Measurements from ENCODE around the gene ITIH2.

GRCh38 chr10:7657552-7657951, 45.6 kb upstream of the ITIH2 start:
- TF ChIP-seq EZH2 (IDR thresholded peaks at IDR 0.05) (no peak), POLR2AphosphoS5 (IDR thresholded peaks at IDR 0.05; ENCODE audit: low read depth, low read length) (no peak), ZNF274 (IDR thresholded peaks at IDR 0.05; ENCODE audit: low read depth, low read length) (no peak), EZH2phosphoT487 (IDR thresholded peaks at IDR 0.05; ENCODE audit: borderline replicate concordance) (no peak), RAD21 (IDR thresholded peaks at IDR 0.05; ENCODE audit: low read depth) (no peak), TCF7L2 (IDR thresholded peaks at IDR 0.05; ENCODE audit: borderline replicate concordance, extremely low read depth, insufficient read depth, insufficient read length) (no peak), POLR2A (IDR thresholded peaks at IDR 0.05; ENCODE audit: borderline replicate concordance, extremely low read depth, insufficient read depth, insufficient read length) (no peak), MAX (IDR thresholded peaks at IDR 0.05) (no peak), SRF (IDR thresholded peaks at IDR 0.05; ENCODE audit: low read depth) (no peak), YY1 (IDR thresholded peaks at IDR 0.05; ENCODE audit: extremely low read depth, insufficient replicate concordance, low read depth, low read length) (no peak), ZBTB33 (IDR thresholded peaks at IDR 0.05; ENCODE audit: extremely low read depth, insufficient replicate concordance, low read length) (no peak)
- TF ChIP-seq, protein P1, sequence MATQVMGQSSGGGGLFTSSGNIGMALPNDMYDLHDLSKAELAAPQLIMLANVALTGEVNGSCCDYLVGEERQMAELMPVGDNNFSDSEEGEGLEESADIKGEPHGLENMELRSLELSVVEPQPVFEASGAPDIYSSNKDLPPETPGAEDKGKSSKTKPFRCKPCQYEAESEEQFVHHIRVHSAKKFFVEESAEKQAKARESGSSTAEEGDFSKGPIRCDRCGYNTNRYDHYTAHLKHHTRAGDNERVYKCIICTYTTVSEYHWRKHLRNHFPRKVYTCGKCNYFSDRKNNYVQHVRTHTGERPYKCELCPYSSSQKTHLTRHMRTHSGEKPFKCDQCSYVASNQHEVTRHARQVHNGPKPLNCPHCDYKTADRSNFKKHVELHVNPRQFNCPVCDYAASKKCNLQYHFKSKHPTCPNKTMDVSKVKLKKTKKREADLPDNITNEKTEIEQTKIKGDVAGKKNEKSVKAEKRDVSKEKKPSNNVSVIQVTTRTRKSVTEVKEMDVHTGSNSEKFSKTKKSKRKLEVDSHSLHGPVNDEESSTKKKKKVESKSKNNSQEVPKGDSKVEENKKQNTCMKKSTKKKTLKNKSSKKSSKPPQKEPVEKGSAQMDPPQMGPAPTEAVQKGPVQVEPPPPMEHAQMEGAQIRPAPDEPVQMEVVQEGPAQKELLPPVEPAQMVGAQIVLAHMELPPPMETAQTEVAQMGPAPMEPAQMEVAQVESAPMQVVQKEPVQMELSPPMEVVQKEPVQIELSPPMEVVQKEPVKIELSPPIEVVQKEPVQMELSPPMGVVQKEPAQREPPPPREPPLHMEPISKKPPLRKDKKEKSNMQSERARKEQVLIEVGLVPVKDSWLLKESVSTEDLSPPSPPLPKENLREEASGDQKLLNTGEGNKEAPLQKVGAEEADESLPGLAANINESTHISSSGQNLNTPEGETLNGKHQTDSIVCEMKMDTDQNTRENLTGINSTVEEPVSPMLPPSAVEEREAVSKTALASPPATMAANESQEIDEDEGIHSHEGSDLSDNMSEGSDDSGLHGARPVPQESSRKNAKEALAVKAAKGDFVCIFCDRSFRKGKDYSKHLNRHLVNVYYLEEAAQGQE (IDR thresholded peaks at IDR 0.05; ENCODE audit: low read depth) = no peak
- TF ChIP-seq, protein P2, sequence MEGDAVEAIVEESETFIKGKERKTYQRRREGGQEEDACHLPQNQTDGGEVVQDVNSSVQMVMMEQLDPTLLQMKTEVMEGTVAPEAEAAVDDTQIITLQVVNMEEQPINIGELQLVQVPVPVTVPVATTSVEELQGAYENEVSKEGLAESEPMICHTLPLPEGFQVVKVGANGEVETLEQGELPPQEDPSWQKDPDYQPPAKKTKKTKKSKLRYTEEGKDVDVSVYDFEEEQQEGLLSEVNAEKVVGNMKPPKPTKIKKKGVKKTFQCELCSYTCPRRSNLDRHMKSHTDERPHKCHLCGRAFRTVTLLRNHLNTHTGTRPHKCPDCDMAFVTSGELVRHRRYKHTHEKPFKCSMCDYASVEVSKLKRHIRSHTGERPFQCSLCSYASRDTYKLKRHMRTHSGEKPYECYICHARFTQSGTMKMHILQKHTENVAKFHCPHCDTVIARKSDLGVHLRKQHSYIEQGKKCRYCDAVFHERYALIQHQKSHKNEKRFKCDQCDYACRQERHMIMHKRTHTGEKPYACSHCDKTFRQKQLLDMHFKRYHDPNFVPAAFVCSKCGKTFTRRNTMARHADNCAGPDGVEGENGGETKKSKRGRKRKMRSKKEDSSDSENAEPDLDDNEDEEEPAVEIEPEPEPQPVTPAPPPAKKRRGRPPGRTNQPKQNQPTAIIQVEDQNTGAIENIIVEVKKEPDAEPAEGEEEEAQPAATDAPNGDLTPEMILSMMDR (IDR thresholded peaks at IDR 0.05 in 2 of 3, conservative IDR thresholded peaks at IDR 0.05 in 1 of 3; ENCODE audit: borderline replicate concordance in 1 of 3, insufficient read depth in 1 of 3, low read depth in 2 of 3, low read length in 2 of 3) = no peak

All from HCT116 (cell line).